Cardiac septum (tissue), 1 donor: ENCODE results near the gene NOL7. TPM values are rescaled to one million over a fixed set of nuclear protein-coding genes. Genes with fewer than 3 reads are reported as not detected.

ENCODE experiments used
- DNase-seq: peaks from one replicate; pipeline ENCODE4 v3.0.0-alpha.2; 2020; ENCODE audit warnings: low spot score
- intact Hi-C: fragments of 100-400 bp; cut with DNase I; formaldehyde crosslinking; loops from one replicate; pipeline ENCODE4 v1.14.0; 2022
- total RNA-seq: library from RNA; stranded (reverse); fragmentation: NEBNext Ultra II Directional; extraction: Animal tissue kit (Norgen Biotek cat#: 25700); gene quantifications from one replicate; pipeline ENCODE4 v1.2.1, GENCODE V29; 2021
- donor health status: DM: no; HTN: no; CAD: no.

NOL7 gene
- total RNA-seq, 1 donor from 2014 or later, result 50.5 TPM

- no peak for DNase-seq
- intact Hi-C loops, result no loop called here
Observed at GRCh38 chr6:13635948-13636658, 21.0 kb downstream of the NOL7 start.

GRCh38 chr6:13638014-13638413, 22.9 kb downstream of the NOL7 start:
- intact Hi-C loops, result no loop called here

GRCh38 chr6:13638626-13639025, 23.5 kb downstream of the NOL7 start:
- intact Hi-C loops, result no loop called here

More at GRCh38 chr6:13638014-13638413, 22.9 kb downstream of the NOL7 start:
- DNase-seq, result no peak

GRCh38 chr6:13641315-13641714, 26.2 kb downstream of the NOL7 start:
- no peak for DNase-seq
- intact Hi-C loops, result no loop called here

More at GRCh38 chr6:13638626-13639025, 23.5 kb downstream of the NOL7 start:
- no peak for DNase-seq

GRCh38 chr6:13643125-13643524, 28.0 kb downstream of the NOL7 start:
- intact Hi-C loops, result no loop called here
- DNase-seq, result no peak

GRCh38 chr6:13648850-13649249, 33.7 kb downstream of the NOL7 start:
- intact Hi-C loops, result no loop called here

GRCh38 chr6:13649393-13649792, 34.3 kb downstream of the NOL7 start:
- no peak for DNase-seq
- intact Hi-C loops, result no loop called here

More at GRCh38 chr6:13648850-13649249, 33.7 kb downstream of the NOL7 start:
- DNase-seq, result no peak

GRCh38 chr6:13653296-13653695, 38.2 kb downstream of the NOL7 start:
- intact Hi-C loops, result no loop called here

GRCh38 chr6:13654496-13654895, 39.4 kb downstream of the NOL7 start:
- DNase-seq, result no peak
- intact Hi-C loops, result no loop called here

More at GRCh38 chr6:13653296-13653695, 38.2 kb downstream of the NOL7 start:
- DNase-seq, result no peak

GRCh38 chr6:13655700-13656099, 40.6 kb downstream of the NOL7 start:
- intact Hi-C loops, result no loop called here
- DNase-seq, result no peak

GRCh38 chr6:13660273-13660672, 45.1 kb downstream of the NOL7 start:
- intact Hi-C loops, result no loop called here
- DNase-seq, result no peak

GRCh38 chr6:13660893-13661292, 45.8 kb downstream of the NOL7 start:
- no peak for DNase-seq
- intact Hi-C loops, result no loop called here

- intact Hi-C loops, result no loop called here
- no peak for DNase-seq
Observed at GRCh38 chr6:13661647-13662046, 46.5 kb downstream of the NOL7 start.

- intact Hi-C loops, result no loop called here
- DNase-seq, result no peak
Observed at GRCh38 chr6:13662651-13663334, 47.7 kb downstream of the NOL7 start.

- DNase-seq, result no peak
- intact Hi-C loops, result no loop called here
Observed at GRCh38 chr6:13663986-13664385, 48.9 kb downstream of the NOL7 start.

- DNase-seq, result no peak
- intact Hi-C loops, result no loop called here
Observed at GRCh38 chr6:13664703-13665352, 49.7 kb downstream of the NOL7 start.

GRCh38 chr6:13666194-13667105, 51.3 kb downstream of the NOL7 start:
- intact Hi-C loops, result no loop called here
- DNase-seq, result no peak

GRCh38 chr6:13667655-13668054, 52.5 kb downstream of the NOL7 start:
- intact Hi-C loops, result no loop called here
- no peak for DNase-seq

- intact Hi-C loops, result no loop called here
- no peak for DNase-seq
Observed at GRCh38 chr6:13668291-13668928, 53.3 kb downstream of the NOL7 start.
